Measurements from ENCODE around the gene NUDT13. TPM values are rescaled to one million over a fixed set of nuclear protein-coding genes. Genes with fewer than 3 reads are reported as not detected.

NUDT13 gene
- total and polyA plus RNA-seq, 8 donors = 1.4 to 7.9 (median 7.6) TPM

DNA sequence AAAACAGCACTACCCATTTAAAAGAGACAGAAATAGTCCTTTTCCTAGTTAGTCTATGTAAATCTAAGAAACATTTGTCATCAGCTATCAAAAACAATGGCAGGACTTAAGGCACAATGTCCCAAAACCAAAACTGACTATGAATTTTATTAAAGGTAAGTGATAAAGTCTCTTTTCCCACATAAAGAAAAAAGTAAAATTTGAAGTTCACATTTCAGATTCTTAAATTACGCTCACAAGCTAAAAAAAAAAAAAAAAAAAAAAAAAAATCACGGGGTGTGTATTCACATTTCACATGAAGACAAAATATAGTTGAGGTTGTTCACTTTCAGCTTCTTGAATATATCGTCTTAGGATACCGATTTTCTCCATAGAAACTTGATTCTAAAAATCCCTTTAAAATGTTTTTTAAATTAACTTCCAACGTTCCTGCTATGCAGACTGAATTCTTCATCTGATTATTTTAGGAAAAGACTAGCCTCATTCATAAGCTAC lies 15.2 kb upstream of the NUDT13 start:
- TF ChIP-seq, protein P1, sequence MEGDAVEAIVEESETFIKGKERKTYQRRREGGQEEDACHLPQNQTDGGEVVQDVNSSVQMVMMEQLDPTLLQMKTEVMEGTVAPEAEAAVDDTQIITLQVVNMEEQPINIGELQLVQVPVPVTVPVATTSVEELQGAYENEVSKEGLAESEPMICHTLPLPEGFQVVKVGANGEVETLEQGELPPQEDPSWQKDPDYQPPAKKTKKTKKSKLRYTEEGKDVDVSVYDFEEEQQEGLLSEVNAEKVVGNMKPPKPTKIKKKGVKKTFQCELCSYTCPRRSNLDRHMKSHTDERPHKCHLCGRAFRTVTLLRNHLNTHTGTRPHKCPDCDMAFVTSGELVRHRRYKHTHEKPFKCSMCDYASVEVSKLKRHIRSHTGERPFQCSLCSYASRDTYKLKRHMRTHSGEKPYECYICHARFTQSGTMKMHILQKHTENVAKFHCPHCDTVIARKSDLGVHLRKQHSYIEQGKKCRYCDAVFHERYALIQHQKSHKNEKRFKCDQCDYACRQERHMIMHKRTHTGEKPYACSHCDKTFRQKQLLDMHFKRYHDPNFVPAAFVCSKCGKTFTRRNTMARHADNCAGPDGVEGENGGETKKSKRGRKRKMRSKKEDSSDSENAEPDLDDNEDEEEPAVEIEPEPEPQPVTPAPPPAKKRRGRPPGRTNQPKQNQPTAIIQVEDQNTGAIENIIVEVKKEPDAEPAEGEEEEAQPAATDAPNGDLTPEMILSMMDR (IDR thresholded peaks at IDR 0.05) = no peak
- Histone ChIP-seq H3K9me3 (no peaks in the 10 kb centered on the region), H3K27me3 (no peaks in the 10 kb centered on the region), H3K4me3 (peak overlapping the region; percentile 74 to 81), H3K27ac (peak overlapping the region; percentile 98), H3K36me3 (no peaks in the 10 kb centered on the region), H3K4me1 (peaks cover 4 to 27% of the 10 kb centered on the region in 2 donors)
- intact Hi-C loops (cut with DNase I) = no loop called here
- DNase-seq (no peak), ATAC-seq (no peak)

DNA sequence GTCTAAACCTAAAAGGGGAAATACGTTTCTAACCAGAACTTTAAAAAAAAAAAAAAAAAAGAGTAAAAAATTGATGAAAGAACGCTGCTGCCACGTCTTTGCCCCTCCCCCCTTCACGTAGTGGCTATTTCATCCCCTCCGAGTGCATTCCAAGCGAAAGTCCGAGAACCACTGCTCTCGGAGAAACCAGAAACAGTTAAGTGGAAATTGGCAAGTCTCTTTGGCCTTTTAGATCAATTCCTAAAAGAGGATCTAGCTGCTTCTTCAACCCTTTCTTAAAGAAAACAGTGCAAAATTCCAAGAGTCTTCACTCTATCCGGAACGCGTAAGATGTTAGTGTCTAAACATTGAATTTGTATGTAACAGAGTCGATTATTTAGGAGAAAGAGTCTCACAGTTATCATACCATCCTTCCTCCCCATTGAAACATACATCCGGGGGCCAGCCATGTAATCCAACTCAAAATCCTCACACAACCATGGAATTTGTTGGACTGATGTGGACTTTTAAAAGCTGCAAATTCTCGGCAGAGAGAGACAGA lies 14.7 kb upstream of the NUDT13 start:
- DNase-seq = peak in 3 of 4 donors; percentile 74 to 91 (median 82)
- Histone ChIP-seq H3K27me3 (no peaks in the 10 kb centered on the region), H3K36me3 (no peaks in the 10 kb centered on the region), H3K4me3 (peak overlapping the region; percentile 74 to 81), H3K4me1 (peaks cover 4 to 24% of the 10 kb centered on the region in 2 donors), H3K9me3 (no peaks in the 10 kb centered on the region), H3K27ac (peak overlapping the region; percentile 98)
- ATAC-seq = peak; percentile 32
- intact Hi-C loops (cut with DNase I) = no loop called here
- TF ChIP-seq, protein P1 (IDR thresholded peaks at IDR 0.05) = no peak

DNA sequence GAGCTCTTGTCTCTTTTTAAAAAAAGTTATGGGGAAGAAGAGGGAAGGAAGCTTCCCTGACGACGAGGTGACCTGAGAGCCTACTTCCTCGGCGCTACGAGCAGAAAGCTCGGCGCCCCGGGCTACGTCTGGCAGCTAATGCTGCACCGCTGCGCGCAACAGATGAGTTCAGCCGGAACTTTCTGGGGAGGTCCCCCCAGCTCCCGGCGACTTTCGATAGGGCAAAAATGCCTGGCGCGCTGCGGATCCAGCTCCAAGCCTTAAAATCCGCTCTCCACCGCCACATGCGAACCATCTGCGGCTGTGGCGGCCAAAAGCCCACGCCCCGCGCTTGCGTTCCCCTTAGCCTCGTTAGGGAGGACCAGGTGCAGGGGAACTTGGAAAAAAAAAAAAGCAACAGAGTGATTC lies 14.2 kb upstream of the NUDT13 start:
- Histone ChIP-seq H3K4me3 (peak overlapping the region; percentile 74 to 81), H3K9me3 (no peaks in the 10 kb centered on the region), H3K27me3 (no peaks in the 10 kb centered on the region), H3K4me1 (peaks cover 4 to 22% of the 10 kb centered on the region in 2 donors), H3K36me3 (no peaks in the 10 kb centered on the region), H3K27ac (peak overlapping the region; percentile 98)
- intact Hi-C loops (cut with DNase I) = no loop called here
- ATAC-seq (peak; percentile 62), DNase-seq (peak; percentile 73 to 92 (median 74))
- TF ChIP-seq, protein P1 (IDR thresholded peaks at IDR 0.05) = no peak

DNA sequence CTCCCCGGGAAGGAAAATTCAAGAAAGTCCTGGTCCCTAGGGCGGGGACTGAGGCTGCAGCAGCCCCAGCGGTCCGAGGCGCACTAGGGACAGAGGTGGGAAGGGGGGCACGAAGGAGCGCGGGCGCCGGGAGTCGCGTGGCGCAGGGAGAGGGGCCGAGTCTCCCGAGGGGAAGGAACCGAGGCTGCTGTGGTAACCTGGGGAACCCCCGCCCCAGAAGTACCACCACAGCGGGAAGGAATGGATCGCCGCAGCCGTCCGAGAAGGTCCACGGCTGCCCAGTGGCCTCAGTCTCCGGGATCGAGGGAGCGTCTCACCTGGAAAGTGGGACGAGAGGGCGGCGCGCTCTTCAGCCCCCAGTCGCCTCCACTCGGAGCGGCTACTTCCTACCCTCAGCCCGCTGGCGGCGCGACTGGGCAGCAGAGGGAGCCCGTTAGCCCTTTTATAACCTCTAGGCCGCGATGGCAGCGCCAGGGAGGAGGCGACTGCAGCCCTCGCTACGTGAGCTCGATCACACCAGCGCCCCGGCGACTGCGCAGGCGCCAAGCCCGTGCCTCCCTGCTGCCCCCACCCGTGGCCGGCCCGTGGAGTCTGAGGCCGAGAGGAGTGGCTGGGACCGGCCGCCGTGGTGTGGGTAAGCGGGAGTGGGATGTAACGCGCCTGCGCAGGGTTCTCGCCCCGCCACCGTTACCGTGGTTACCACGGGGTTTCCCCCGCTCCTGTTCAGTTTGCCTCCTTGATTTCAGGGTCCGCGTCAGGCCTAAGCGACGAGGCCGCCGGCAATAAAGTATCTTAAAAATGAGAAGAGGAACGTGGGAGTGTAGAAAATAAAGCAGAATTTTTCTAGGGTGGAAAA lies 13.6 kb upstream of the NUDT13 start, which contains the start of gene P4HA1:
Gene P4HA1 (minus strand): TSS at position 418 of the 856 bp plus-strand sequence. CDS start 21,983 bp downstream, outside the sequence.
- intact Hi-C loops (cut with DNase I) = no loop called here
- Histone ChIP-seq H3K4me1 (peaks cover 4 to 17% of the 10 kb centered on the region in 2 donors), H3K36me3 (no peaks in the 10 kb centered on the region), H3K27me3 (no peaks in the 10 kb centered on the region), H3K4me3 (peak within 1 kb of the TSS; percentile 74 to 81), H3K9me3 (no peaks in the 10 kb centered on the region), H3K27ac (peak within 1 kb of the TSS; percentile 98)
- DNase-seq (peak; percentile 98 to 100 (median 99)), ATAC-seq (peak; percentile 93)
- TF ChIP-seq, protein P1 (IDR thresholded peaks at IDR 0.05) = peak; percentile 39 to 69

DNA sequence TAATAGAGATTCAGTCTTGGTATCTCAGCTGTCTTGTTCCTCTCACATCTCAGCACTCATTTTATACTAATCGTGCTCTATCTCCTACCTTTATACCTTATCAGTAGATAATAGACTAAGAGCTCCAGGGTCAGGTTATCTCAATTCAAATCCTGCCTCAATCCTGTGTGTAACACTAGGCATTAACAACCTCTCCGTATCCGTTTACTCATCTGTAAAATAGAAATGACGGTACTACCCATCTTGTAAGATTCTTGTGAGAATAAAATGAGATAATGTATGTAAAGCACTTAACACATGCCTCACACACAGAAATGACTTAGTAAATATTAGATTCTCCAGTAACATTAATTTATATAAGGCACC lies 13.0 kb upstream of the NUDT13 start:
- Histone ChIP-seq H3K9me3 (no peaks in the 10 kb centered on the region), H3K36me3 (no peaks in the 10 kb centered on the region), H3K27ac (peak overlapping the region; percentile 98), H3K4me3 (peak overlapping the region; percentile 74 to 81), H3K4me1 (peaks cover 4 to 17% of the 10 kb centered on the region in 2 donors), H3K27me3 (no peaks in the 10 kb centered on the region)
- DNase-seq (no peak), ATAC-seq (no peak)
- TF ChIP-seq, protein P1 (IDR thresholded peaks at IDR 0.05) = no peak
- intact Hi-C loops (cut with DNase I) = no loop called here

Data from left lung (tissue), 10 donors.